Pancreas (tissue), 10 donors: ENCODE measurements around the gene TAF3. TPM values are rescaled to one million over a fixed set of nuclear protein-coding genes. Genes with fewer than 3 reads are reported as not detected.

Experiments
- ATAC-seq, 4 donors: fragments of 200-7000 bp; cut with Tn5 transposase; one replicate each; pipeline versions ENCODE4 v1.8.0 to v1.9.1; 2020; ENCODE audit warnings: mild to moderate bottlenecking in 4 of 4, moderate library complexity in 4 of 4
- DNase-seq, 6 donors: peaks; one replicate each; pipeline ENCODE4 v3.0.0-alpha.2; 2020
- FAIRE-seq: peaks from 2 replicates; lab custom pipeline; 2012; peaks lifted over from hg19 to GRCh38; lab: Jason Lieb, UNC
- H3K27ac ChIP-seq, 4 donors: fragments of 200-600 bp; sonication (generic); 1 replicate in 3 of 4; 2 replicates in 1 of 4; pipeline versions ENCODE4 v1.5.0 to v1.8.0; 2020
- H3K27me3 ChIP-seq, 4 donors: fragments of 200-600 bp; one replicate each; pipeline ENCODE4 v1.8.0; 2021
- H3K36me3 ChIP-seq, 3 donors: fragments of 200-600 bp; sonication (generic) in 1 of 3; one replicate each; pipeline versions ENCODE4 v1.5.0 to v1.8.0; 2020 to 2021
- H3K4me1 ChIP-seq, 3 donors: fragments of 200-600 bp; one replicate each; pipeline ENCODE4 v1.8.0; 2021
- H3K4me3 ChIP-seq, 4 donors: fragments of 200-600 bp; sonication (generic) in 2 of 4; one replicate each; pipeline versions ENCODE4 v1.5.0 to v1.8.0; 2020 to 2021
- H3K9me3 ChIP-seq, 4 donors: fragments of 200-600 bp; one replicate each; pipeline ENCODE4 v1.8.0; 2021
- WGBS, 2 donors: extraction: QIAGEN DNeasy Blood & Tissue Kit; methylation state at CpG; one replicate each; pipeline ENCODE4 v1.1.7; 2013; 5-methylcytosine and 5-hydroxymethylcytosine counted together
- intact Hi-C, 3 donors: fragments of 100-400 bp; cut with DNase I; formaldehyde crosslinking; loops; one replicate each; pipeline versions ENCODE4 v1.11.1 to v1.14.2; 2022
- polyA plus RNA-seq, 2 donors: library from polyadenylated mRNA; stranded (reverse); fragments of 200-250 nt; gene quantifications; one replicate each; pipeline ENCODE4 v1.2.3, GENCODE V29; 2013
- total RNA-seq, 6 donors: library from RNA; stranded (reverse); fragmentation: NEBNext Ultra II Directional in 4 of 6; extraction: Animal tissue kit (Norgen Biotek cat#: 25700) in 4 of 6; gene quantifications; one replicate each; pipeline versions ENCODE4 v1.2.1 to v1.2.4, GENCODE V29; 2021 to 2023
- TF ChIP-seq, protein P1 (sequence below), 4 donors: fragments of 200-600 bp; sonication (generic) in 3 of 4; IDR thresholded peaks; one replicate each; pipeline versions ENCODE4 v1.5.0 to v1.8.0; 2021; ENCODE audit warnings: antibody characterized with exemption in 4 of 4
- donor health status: healthy with polysubstance abuse.
- donor health status: DM: no; HTN: no; CAD: no; lungs with moderate emphysema.
- donor health status: DM: no; HTN: no; CAD: no.
- donor health status: control.
- donor health status: control.
- donor health status: Bipolar disorder and iron deficiency.
- donor health status: DM: yes; HTN: yes; CAD: no.
- donor health status: DM: no; HTN: no; CAD: no.
- donor health status: DM: no; HTN: no; CAD: no.
- donor health status: DM: yes; HTN: yes; CAD: no.

Gene TAF3
- total and polyA plus RNA-seq, 8 donors = 2.9 to 5.8 (median 4.0) TPM

GRCh38 chr10:8052956-8053445, 234.7 kb downstream of the TAF3 start:
- intact Hi-C loops = no loop called here
- FAIRE-seq (no peak), ATAC-seq (no peak), DNase-seq (no peak)
- Histone ChIP-seq H3K36me3 (no peaks in the 10 kb centered on the region), H3K27ac (no peak overlapping the region), H3K9me3 (no peaks in the 10 kb centered on the region), H3K27me3 (peaks cover 0 to 55% (median 35%) of the 10 kb centered on the region in 4 donors), H3K4me1 (peaks cover 16 to 37% (median 24%) of the 10 kb centered on the region in 3 donors), H3K4me3 (peak overlapping the region in 1 of 4 donors; percentile 39)
- 10% methylated on average over 17 of the region's 17 CpGs for WGBS, 2 donors
- TF ChIP-seq, protein P1, sequence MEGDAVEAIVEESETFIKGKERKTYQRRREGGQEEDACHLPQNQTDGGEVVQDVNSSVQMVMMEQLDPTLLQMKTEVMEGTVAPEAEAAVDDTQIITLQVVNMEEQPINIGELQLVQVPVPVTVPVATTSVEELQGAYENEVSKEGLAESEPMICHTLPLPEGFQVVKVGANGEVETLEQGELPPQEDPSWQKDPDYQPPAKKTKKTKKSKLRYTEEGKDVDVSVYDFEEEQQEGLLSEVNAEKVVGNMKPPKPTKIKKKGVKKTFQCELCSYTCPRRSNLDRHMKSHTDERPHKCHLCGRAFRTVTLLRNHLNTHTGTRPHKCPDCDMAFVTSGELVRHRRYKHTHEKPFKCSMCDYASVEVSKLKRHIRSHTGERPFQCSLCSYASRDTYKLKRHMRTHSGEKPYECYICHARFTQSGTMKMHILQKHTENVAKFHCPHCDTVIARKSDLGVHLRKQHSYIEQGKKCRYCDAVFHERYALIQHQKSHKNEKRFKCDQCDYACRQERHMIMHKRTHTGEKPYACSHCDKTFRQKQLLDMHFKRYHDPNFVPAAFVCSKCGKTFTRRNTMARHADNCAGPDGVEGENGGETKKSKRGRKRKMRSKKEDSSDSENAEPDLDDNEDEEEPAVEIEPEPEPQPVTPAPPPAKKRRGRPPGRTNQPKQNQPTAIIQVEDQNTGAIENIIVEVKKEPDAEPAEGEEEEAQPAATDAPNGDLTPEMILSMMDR (IDR thresholded peaks at IDR 0.05) = peak in 2 of 4 donors; percentile 54 to 58

- peaks cover 16 to 37% (median 24%) of the 10 kb centered on the region in 3 donors for H3K4me1 ChIP-seq
- intact Hi-C loops = no loop called here
- TF ChIP-seq, protein P1 (IDR thresholded peaks at IDR 0.05) = peak in 1 of 4 donors; percentile 48
- 4 to 5% methylated on average over 47 to 60 of the region's 60 CpGs for WGBS, 2 donors
- FAIRE-seq (no peak), DNase-seq (peak in 5 of 6 donors; percentile 54 to 86 (median 65)), ATAC-seq (peak; percentile 65 to 90 (median 86))
- H3K27ac ChIP-seq = no peak overlapping the region
- H3K36me3 ChIP-seq = no peaks in the 10 kb centered on the region
- H3K9me3 ChIP-seq = no peaks in the 10 kb centered on the region
- peak overlapping the region in 2 of 4 donors; percentile 16 to 39 for H3K4me3 ChIP-seq
- peaks cover 0 to 51% (median 32%) of the 10 kb centered on the region in 4 donors for H3K27me3 ChIP-seq
Measured at GRCh38 chr10:8053446-8054243, 235.3 kb downstream of the TAF3 start.

DNA sequence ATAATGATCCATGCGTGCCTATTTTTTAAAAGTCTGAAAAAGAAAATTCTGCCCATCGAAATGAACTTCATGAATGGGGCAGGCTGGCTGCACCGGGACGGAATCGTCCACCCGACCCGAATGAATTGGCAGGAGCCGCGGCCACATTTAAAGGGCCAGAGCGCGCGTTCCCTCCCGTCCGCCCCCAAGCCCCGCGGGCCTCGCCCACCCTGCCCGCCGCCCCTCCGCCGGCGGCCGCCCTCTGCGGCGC, 235.9 kb downstream of the TAF3 start:
- H3K4me3 ChIP-seq = peak overlapping the region in 2 of 4 donors; percentile 16 to 39
- peak in 1 of 4 donors; percentile 11 for ATAC-seq
- intact Hi-C loops = no loop called here
- FAIRE-seq = no peak
- 1 to 5% methylated on average over 21 to 25 of the region's 25 CpGs for WGBS, 2 donors
- H3K27ac ChIP-seq = no peak overlapping the region
- TF ChIP-seq, protein P1 (IDR thresholded peaks at IDR 0.05) = no peak
- DNase-seq = no peak
- H3K9me3 ChIP-seq = no peaks in the 10 kb centered on the region
- H3K27me3 ChIP-seq = peaks cover 0 to 45% (median 30%) of the 10 kb centered on the region in 4 donors
- no peaks in the 10 kb centered on the region for H3K36me3 ChIP-seq
- H3K4me1 ChIP-seq = peaks cover 16 to 37% (median 24%) of the 10 kb centered on the region in 3 donors

GRCh38 chr10:8054494-8055407, 236.4 kb downstream of the TAF3 start, which contains the start of gene GATA3:
TSS of gene GATA3 (plus strand) at chr10:8054688. CDS start at chr10:8055656, 968 bp downstream.
- peaks cover 12 to 32% (median 24%) of the 10 kb centered on the region in 3 donors for H3K4me1 ChIP-seq
- TF ChIP-seq, protein P1 (IDR thresholded peaks at IDR 0.05) = no peak
- H3K4me3 ChIP-seq = peak within 1 kb of the TSS in 2 of 4 donors; percentile 16 to 39
- no peak for FAIRE-seq
- peaks cover 0 to 40% (median 26%) of the 10 kb centered on the region in 4 donors for H3K27me3 ChIP-seq
- DNase-seq = no peak
- intact Hi-C loops = no loop called here
- peak in 1 of 4 donors; percentile 30 for ATAC-seq
- H3K27ac ChIP-seq = no peak within 1 kb of the TSS
- H3K9me3 ChIP-seq = no peaks in the 10 kb centered on the region
- WGBS, 2 donors = 5 to 6% methylated on average over 54 to 65 of the region's 65 CpGs
- H3K36me3 ChIP-seq = no peaks in the 10 kb centered on the region
